Gastrocnemius medialis (tissue), 4 donors: ENCODE data around the gene MYLK.

Experiments used
- CTCF ChIP-seq, 5 experiments: fragments of 450-650 bp in 3 of 5; fragments of 200-600 bp in 2 of 5; sonication (generic) in 2 of 5; IDR thresholded peaks in 4 of 5; conservative IDR thresholded peaks in 1 of 5; 1 replicate in 4 of 5; 2 replicates in 1 of 5; pipeline ENCODE4 v1.5.1; 2016 to 2019; ENCODE audit warnings: antibody characterized with exemption in 5 of 5, mild to moderate bottlenecking in 3 of 5, moderate library complexity in 3 of 5
- POLR2A ChIP-seq, 2 donors: fragments of 450-650 bp; IDR thresholded peaks; one replicate each; pipeline ENCODE4 v1.6.1; 2017; ENCODE audit warnings: antibody characterized with exemption in 2 of 2, mild to moderate bottlenecking in 2 of 2, moderate library complexity in 2 of 2

- TF ChIP-seq POLR2A (IDR thresholded peaks at IDR 0.05) (no peak), CTCF (IDR thresholded peaks at IDR 0.05 in 4 of 5, conservative IDR thresholded peaks at IDR 0.05 in 1 of 5) (no peak)
Observed at GRCh38 chr3:123831420-123831819, 52.7 kb downstream of the MYLK start.
